Lower lobe of right lung (tissue), 2 donors: ENCODE data around the gene CYP26A1. TPM values are rescaled to one million over a fixed set of nuclear protein-coding genes. Genes with fewer than 3 reads are reported as not detected.
A peak's percentile ranks its signal among the peaks of the same experiment; 100 is the strongest.

Source experiments
- ATAC-seq, 2 donors: fragments of 200-7000 bp; cut with Tn5 transposase; one replicate each; pipeline ENCODE4 v1.9.1; 2020 to 2022; ENCODE audit warnings: mild to moderate bottlenecking in 2 of 2, moderate library complexity in 2 of 2
- DNase-seq: peaks from one replicate; pipeline ENCODE4 v3.0.0-alpha.2; 2020
- H3K27ac ChIP-seq: fragments of 200-600 bp; one replicate; pipeline ENCODE4 v1.8.0; 2022
- H3K27me3 ChIP-seq: fragments of 200-600 bp; one replicate; pipeline ENCODE4 v1.8.0; 2022; ENCODE audit warnings: low read depth
- H3K36me3 ChIP-seq: fragments of 200-600 bp; one replicate; pipeline ENCODE4 v1.8.0; 2022; ENCODE audit warnings: mild to moderate bottlenecking
- H3K4me1 ChIP-seq: fragments of 200-600 bp; one replicate; pipeline ENCODE4 v1.8.0; 2022
- H3K4me3 ChIP-seq: fragments of 200-600 bp; one replicate; pipeline ENCODE4 v1.8.0; 2022; ENCODE audit warnings: mild to moderate bottlenecking
- H3K9me3 ChIP-seq: fragments of 200-600 bp; one replicate; pipeline ENCODE4 v1.8.0; 2022
- intact Hi-C: fragments of 100-400 bp; cut with DNase I; formaldehyde crosslinking; loops from one replicate; pipeline ENCODE4 v1.11.0; 2022
- total RNA-seq: library from RNA; stranded (reverse); fragmentation: NEBNext Ultra II Directional; extraction: Animal tissue kit (Norgen Biotek cat#: 25700); gene quantifications from one replicate; pipeline ENCODE4 v1.2.1, GENCODE V29; 2021
- TF ChIP-seq, protein P1 (sequence below): fragments of 200-600 bp; IDR thresholded peaks from one replicate; pipeline ENCODE4 v1.8.0; 2022; ENCODE audit warnings: antibody characterized with exemption, mild to moderate bottlenecking
- donor health status: DM: no; HTN: yes; CAD: no; lungs with severe emphysema.

Gene CYP26A1
- total RNA-seq, 1 donor from 2014 or later: not detected

GRCh38 chr10:93058139-93058538 lies 15.6 kb upstream of the CYP26A1 start:
- no peak for DNase-seq
- H3K27me3 ChIP-seq: peaks cover 33% of the 10 kb centered on the region
- H3K4me1 ChIP-seq: peaks cover 21% of the 10 kb centered on the region
- H3K4me3 ChIP-seq: no peak overlapping the region
- no peak overlapping the region for H3K27ac ChIP-seq
- H3K36me3 ChIP-seq: peaks cover 19% of the 10 kb centered on the region
- TF ChIP-seq, protein P1, sequence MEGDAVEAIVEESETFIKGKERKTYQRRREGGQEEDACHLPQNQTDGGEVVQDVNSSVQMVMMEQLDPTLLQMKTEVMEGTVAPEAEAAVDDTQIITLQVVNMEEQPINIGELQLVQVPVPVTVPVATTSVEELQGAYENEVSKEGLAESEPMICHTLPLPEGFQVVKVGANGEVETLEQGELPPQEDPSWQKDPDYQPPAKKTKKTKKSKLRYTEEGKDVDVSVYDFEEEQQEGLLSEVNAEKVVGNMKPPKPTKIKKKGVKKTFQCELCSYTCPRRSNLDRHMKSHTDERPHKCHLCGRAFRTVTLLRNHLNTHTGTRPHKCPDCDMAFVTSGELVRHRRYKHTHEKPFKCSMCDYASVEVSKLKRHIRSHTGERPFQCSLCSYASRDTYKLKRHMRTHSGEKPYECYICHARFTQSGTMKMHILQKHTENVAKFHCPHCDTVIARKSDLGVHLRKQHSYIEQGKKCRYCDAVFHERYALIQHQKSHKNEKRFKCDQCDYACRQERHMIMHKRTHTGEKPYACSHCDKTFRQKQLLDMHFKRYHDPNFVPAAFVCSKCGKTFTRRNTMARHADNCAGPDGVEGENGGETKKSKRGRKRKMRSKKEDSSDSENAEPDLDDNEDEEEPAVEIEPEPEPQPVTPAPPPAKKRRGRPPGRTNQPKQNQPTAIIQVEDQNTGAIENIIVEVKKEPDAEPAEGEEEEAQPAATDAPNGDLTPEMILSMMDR: no peak
- no peak for ATAC-seq
- intact Hi-C loops: no loop called here
- H3K9me3 ChIP-seq: no peaks in the 10 kb centered on the region

DNA sequence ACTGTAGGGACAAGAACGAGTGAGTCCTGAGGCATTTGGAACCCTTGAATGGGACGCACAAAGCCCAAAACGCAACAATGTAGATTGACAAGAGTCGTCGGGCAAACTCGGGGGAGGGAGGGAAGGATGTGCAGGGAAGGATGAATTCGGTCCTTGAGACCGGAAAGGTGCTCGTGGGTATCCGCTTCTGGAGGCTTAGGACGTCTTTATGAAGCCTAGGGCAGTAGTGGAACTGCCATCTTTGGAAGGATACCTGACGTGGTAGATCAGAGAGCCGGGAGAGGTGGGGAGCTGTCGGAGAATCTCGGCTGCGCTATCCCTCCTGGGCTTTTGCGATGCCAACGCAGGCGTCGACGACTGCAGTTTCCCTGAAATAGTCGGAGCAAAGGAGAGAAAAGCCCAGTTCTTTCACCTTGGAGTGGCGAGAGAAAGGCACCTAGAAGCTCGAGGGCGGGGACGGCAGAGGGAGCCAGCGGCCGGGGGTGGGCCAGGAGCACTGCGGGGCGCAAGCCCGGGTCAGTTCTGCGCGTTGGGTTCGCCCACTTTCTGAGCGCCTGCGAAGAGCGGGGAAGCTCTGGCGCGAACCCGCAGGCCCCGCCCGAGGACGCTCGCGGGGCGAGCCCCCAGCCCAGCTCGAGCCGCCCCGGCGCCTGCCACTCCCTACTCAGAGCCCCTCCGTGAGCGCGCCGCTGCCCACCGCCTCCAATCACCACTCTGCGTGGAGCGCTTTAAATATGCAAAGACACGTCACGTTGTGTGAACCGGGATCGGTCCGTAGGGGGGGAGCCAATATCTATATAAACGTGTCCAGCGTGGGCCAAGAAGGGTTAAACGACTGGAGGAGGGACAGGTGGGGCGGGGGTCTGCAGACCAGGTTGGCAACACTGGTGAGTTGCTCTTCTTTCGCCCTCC lies 13.5 kb upstream of the CYP26A1 start, which contains the start of gene CYP26C1:
TSS of gene CYP26C1 (plus strand) at position 824 of the 912 bp plus-strand sequence. CDS start 466 bp downstream, outside the sequence.
- H3K9me3 ChIP-seq: no peaks in the 10 kb centered on the region
- ATAC-seq (no peak), DNase-seq (no peak)
- no peak within 1 kb of the TSS for H3K27ac ChIP-seq
- peaks cover 19% of the 10 kb centered on the region for H3K36me3 ChIP-seq
- H3K4me3 ChIP-seq: no peak within 1 kb of the TSS
- intact Hi-C loops: no loop called here
- H3K4me1 ChIP-seq: peaks cover 21% of the 10 kb centered on the region
- TF ChIP-seq, protein P1: no peak
- H3K27me3 ChIP-seq: peaks cover 52% of the 10 kb centered on the region

- Histone ChIP-seq H3K27ac (no peak overlapping the region), H3K36me3 (peaks cover 19% of the 10 kb centered on the region), H3K4me1 (peaks cover 21% of the 10 kb centered on the region), H3K4me3 (no peak overlapping the region), H3K9me3 (no peaks in the 10 kb centered on the region), H3K27me3 (peaks cover 59% of the 10 kb centered on the region)
- no peak for DNase-seq
- intact Hi-C loops: no loop called here
- ATAC-seq: peak in 1 of 2 donors; percentile 5
- TF ChIP-seq, protein P1: no peak
Measured at GRCh38 chr10:93060887-93061593, 12.7 kb upstream of the CYP26A1 start.

GRCh38 chr10:93061594-93062513 lies 11.8 kb upstream of the CYP26A1 start:
- H3K27me3 ChIP-seq: peaks cover 67% of the 10 kb centered on the region
- peak; percentile 18 to 26 for ATAC-seq
- no peak for DNase-seq
- TF ChIP-seq, protein P1: no peak
- H3K27ac ChIP-seq: no peak overlapping the region
- peaks cover 21% of the 10 kb centered on the region for H3K4me1 ChIP-seq
- H3K4me3 ChIP-seq: peak overlapping the region; percentile 40
- no peaks in the 10 kb centered on the region for H3K9me3 ChIP-seq
- peaks cover 19% of the 10 kb centered on the region for H3K36me3 ChIP-seq
- intact Hi-C loops: no loop called here
